Measurements from ENCODE around the gene PLXDC2.

GRCh38 chr10:19964625-19965024 is 148.4 kb downstream of the PLXDC2 start:
- TF ChIP-seq POLR2A (IDR thresholded peaks at IDR 0.05; ENCODE audit: low read depth, low read length) (no peak), TAF1 (IDR thresholded peaks at IDR 0.05; ENCODE audit: low read depth, low read length) (no peak), POLR2AphosphoS5 (IDR thresholded peaks at IDR 0.05; ENCODE audit: low read depth, low read length) (no peak), POU2F2 (IDR thresholded peaks at IDR 0.05; ENCODE audit: low read depth, low read length) (no peak)
